ENCODE data around the gene UBE2A.

Gene UBE2A

DNA sequence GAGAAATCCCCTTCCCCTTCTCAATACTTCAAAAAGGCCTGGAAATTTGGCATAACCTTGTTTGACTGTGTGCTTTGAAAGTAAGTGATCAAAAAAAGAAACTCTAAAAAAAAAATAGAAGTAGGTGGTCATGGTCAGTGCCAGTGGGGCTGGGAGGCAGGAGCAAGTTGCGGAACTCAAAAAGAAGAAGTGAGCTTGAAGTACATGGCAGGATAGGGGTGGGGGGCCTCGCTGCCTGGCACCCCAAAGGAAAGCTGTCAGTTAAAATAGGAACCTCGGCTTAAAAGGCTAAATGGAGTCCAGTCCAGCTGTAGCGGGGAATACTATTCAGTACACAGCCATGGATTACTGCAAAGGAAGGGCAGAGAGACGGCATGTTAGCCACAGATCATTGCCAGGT, 44.1 kb downstream of the UBE2A start:
- peak overlapping the region; percentile 27 for H3K27ac ChIP-seq (ENCODE audit: low read depth, low read length, poor library complexity, severe bottlenecking)
- peaks cover 22% of the 10 kb centered on the region for H3K36me3 ChIP-seq (ENCODE audit: insufficient read depth, low read length)
- no peaks in the 10 kb centered on the region for H3K27me3 ChIP-seq (ENCODE audit: insufficient read depth, low read length)
- H3K9me3 ChIP-seq (ENCODE audit: low read length) = no peaks in the 10 kb centered on the region
- no peaks in the 10 kb centered on the region for H3K79me2 ChIP-seq (ENCODE audit: insufficient read depth, low read length)
- no peaks in the 10 kb centered on the region for H4K20me1 ChIP-seq (ENCODE audit: insufficient read depth, low read length)
- H3K4me1 ChIP-seq (ENCODE audit: insufficient read depth, low read length, severe bottlenecking) = peaks cover 31% of the 10 kb centered on the region
- H3F3A ChIP-seq (ENCODE audit: insufficient read depth, low read length) = no peaks in the 10 kb centered on the region
- no peak overlapping the region for H2AFZ ChIP-seq (ENCODE audit: low read length)
- no peaks in the 10 kb centered on the region for H3K9me2 ChIP-seq (ENCODE audit: low read depth, low read length)
- no peak overlapping the region for H3K9ac ChIP-seq (ENCODE audit: low read length)
- peak overlapping the region; percentile 17 for H3K4me3 ChIP-seq (ENCODE audit: low read depth, low read length, poor library complexity, severe bottlenecking)
- TF ChIP-seq, protein P1, sequence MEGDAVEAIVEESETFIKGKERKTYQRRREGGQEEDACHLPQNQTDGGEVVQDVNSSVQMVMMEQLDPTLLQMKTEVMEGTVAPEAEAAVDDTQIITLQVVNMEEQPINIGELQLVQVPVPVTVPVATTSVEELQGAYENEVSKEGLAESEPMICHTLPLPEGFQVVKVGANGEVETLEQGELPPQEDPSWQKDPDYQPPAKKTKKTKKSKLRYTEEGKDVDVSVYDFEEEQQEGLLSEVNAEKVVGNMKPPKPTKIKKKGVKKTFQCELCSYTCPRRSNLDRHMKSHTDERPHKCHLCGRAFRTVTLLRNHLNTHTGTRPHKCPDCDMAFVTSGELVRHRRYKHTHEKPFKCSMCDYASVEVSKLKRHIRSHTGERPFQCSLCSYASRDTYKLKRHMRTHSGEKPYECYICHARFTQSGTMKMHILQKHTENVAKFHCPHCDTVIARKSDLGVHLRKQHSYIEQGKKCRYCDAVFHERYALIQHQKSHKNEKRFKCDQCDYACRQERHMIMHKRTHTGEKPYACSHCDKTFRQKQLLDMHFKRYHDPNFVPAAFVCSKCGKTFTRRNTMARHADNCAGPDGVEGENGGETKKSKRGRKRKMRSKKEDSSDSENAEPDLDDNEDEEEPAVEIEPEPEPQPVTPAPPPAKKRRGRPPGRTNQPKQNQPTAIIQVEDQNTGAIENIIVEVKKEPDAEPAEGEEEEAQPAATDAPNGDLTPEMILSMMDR (IDR thresholded peaks at IDR 0.05; ENCODE audit: low read length) = no peak
- TF ChIP-seq EZH2 (IDR thresholded peaks at IDR 0.05; ENCODE audit: borderline replicate concordance, low read length) = no peak
- peak overlapping the region; percentile 51 for H3K4me2 ChIP-seq (ENCODE audit: low read length)

DNA sequence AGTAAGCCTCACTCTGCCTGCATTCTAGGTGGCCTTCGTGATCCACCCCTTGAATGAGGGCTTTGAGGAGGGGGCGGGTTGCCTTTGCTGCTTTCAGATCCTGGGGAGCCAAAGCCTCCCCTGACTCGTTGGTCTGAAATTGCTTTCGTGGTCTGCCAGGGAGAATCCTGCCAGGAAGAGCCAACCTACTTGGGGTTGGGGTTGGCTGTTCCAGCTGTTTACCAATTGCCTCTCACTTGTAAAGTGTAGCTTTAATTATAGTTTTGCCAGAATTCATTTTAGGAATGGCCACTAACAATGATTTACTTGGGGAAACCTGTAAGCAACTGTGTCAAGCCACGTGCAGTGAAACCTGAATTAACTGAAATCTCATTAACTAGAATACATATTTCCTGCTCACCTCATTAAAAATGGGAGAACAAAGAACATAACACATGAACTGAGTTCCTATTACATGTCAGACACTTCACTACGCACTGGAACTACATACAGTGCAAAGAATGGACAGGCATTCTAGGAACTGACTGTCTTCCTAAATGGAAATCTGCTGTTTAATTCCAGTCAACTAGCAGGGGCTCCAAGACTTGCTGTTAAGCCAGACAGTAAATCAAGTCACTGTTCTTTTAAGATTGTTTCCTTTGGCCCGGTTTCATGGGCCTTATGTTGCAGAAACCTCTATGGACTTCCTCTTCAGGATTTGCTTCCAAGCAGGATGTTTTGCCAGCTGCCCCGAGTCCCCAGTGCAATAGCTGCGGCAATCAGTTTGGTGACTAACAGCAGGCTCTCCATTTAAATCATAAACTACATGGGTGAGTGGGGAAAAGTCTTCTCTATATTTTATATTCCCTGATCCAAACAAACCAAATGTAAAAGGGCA, 48.2 kb downstream of the UBE2A start:
- Histone ChIP-seq H3K27ac (ENCODE audit: low read depth, low read length, poor library complexity, severe bottlenecking) (no peak overlapping the region), H3F3A (ENCODE audit: insufficient read depth, low read length) (no peaks in the 10 kb centered on the region)

DNA sequence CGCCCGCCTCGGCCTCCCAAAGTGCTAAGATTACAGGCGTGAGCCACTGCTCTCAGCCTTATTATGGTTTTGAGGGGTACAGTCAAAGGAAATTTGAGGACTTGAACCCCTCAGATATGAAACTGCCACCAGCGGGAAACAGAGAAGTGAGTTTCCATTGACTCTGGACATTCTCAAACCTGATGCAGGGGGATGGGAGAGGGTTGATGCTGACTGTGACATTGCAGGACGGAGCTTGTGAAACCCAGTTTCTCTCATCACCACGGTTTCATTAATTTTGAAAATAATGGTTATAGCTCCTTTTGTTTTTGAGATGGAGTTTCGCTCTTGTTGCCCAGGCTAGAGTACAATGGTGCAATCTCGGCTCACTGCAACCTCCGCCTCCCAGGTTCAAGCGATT, 50.1 kb downstream of the UBE2A start:
- no peak overlapping the region for H3K4me3 ChIP-seq (ENCODE audit: low read depth, low read length, poor library complexity, severe bottlenecking)
- no peak overlapping the region for H3K27ac ChIP-seq (ENCODE audit: low read depth, low read length, poor library complexity, severe bottlenecking)
- no peak overlapping the region for H3K4me2 ChIP-seq (ENCODE audit: low read length)
- no peak for TF ChIP-seq EZH2 (IDR thresholded peaks at IDR 0.05; ENCODE audit: borderline replicate concordance, low read length)
- TF ChIP-seq, protein P1 (IDR thresholded peaks at IDR 0.05; ENCODE audit: low read length) = no peak
- no peak overlapping the region for H3K9ac ChIP-seq (ENCODE audit: low read length)
- H2AFZ ChIP-seq (ENCODE audit: low read length) = no peak overlapping the region
- H3F3A ChIP-seq (ENCODE audit: insufficient read depth, low read length) = no peaks in the 10 kb centered on the region
- H3K36me3 ChIP-seq (ENCODE audit: insufficient read depth, low read length) = peaks cover 45% of the 10 kb centered on the region
- no peaks in the 10 kb centered on the region for H4K20me1 ChIP-seq (ENCODE audit: insufficient read depth, low read length)
- H3K9me2 ChIP-seq (ENCODE audit: low read depth, low read length) = no peaks in the 10 kb centered on the region
- H3K27me3 ChIP-seq (ENCODE audit: insufficient read depth, low read length) = no peaks in the 10 kb centered on the region
- no peaks in the 10 kb centered on the region for H3K79me2 ChIP-seq (ENCODE audit: insufficient read depth, low read length)
- H3K9me3 ChIP-seq (ENCODE audit: low read length) = no peaks in the 10 kb centered on the region
- peaks cover 8% of the 10 kb centered on the region for H3K4me1 ChIP-seq (ENCODE audit: insufficient read depth, low read length, severe bottlenecking)

More for the DNA sequence above, 48.2 kb downstream of the UBE2A start:
- Histone ChIP-seq H4K20me1 (ENCODE audit: insufficient read depth, low read length) (no peaks in the 10 kb centered on the region), H3K79me2 (ENCODE audit: insufficient read depth, low read length) (no peaks in the 10 kb centered on the region), H3K9ac (ENCODE audit: low read length) (no peak overlapping the region), H3K9me3 (ENCODE audit: low read length) (no peaks in the 10 kb centered on the region), H3K9me2 (ENCODE audit: low read depth, low read length) (no peaks in the 10 kb centered on the region), H2AFZ (ENCODE audit: low read length) (no peak overlapping the region), H3K4me1 (ENCODE audit: insufficient read depth, low read length, severe bottlenecking) (peaks cover 26% of the 10 kb centered on the region), H3K4me2 (ENCODE audit: low read length) (no peak overlapping the region), H3K27me3 (ENCODE audit: insufficient read depth, low read length) (no peaks in the 10 kb centered on the region), H3K4me3 (ENCODE audit: low read depth, low read length, poor library complexity, severe bottlenecking) (no peak overlapping the region), H3K36me3 (ENCODE audit: insufficient read depth, low read length) (peaks cover 39% of the 10 kb centered on the region)
- TF ChIP-seq EZH2 (IDR thresholded peaks at IDR 0.05; ENCODE audit: borderline replicate concordance, low read length) = no peak
- TF ChIP-seq, protein P1 (IDR thresholded peaks at IDR 0.05; ENCODE audit: low read length) = no peak

All from OCI-LY1 (cell line).